ENCODE measurements around the gene ACSS1.
A peak's percentile ranks its signal among the peaks of the same experiment; 100 is the strongest.
"Not testable (repeated sequence)": the region's sequence is repeated elsewhere in the genome, so short reads cannot be mapped to it uniquely, and the experiment has no call there.

ACSS1 gene

GRCh38 chr20:25003002-25003401, 54.9 kb downstream of the ACSS1 start:
- Mint-ChIP-seq H3K27me3 (no peaks in the 10 kb centered on the region), H3K4me1 (peaks cover 3% of the 10 kb centered on the region), H3K27ac (no peak overlapping the region), H3K4me3 (no peak overlapping the region), H3K9me3 (peaks cover 3% of the 10 kb centered on the region), H3K36me3 (peaks cover 35% of the 10 kb centered on the region)
- ATAC-seq (ENCODE audit: low read depth): no peak
- DNase-seq (ENCODE audit: low spot score in 2 of 2): no peak

DNA sequence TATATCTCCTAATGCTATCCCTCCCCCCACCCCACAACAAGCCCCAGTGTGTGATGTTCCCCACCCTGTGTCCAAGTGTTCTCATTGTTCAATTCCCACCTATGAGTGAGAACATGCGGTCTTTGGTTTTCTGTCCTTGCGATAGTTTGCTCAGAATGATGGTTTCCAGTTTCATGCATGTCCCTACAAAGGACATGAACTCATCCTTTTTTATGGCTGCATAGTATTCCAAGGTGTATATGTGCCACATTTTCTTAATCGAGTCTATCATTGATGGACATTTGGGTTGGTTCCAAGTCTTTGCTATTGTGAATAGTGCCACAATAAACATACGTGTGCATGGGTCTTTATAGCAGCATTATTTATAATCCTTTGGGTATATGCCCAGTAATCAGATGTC, 56.6 kb downstream of the ACSS1 start:
- DNase-seq (ENCODE audit: low spot score in 2 of 2); H3K27me3 Mint-ChIP-seq; H3K4me1 Mint-ChIP-seq; H3K27ac Mint-ChIP-seq; ATAC-seq (ENCODE audit: low read depth); H3K9me3 Mint-ChIP-seq; H3K4me3 Mint-ChIP-seq: not testable (repeated sequence)
- H3K36me3 Mint-ChIP-seq: peaks cover 25% of the 10 kb centered on the region

GRCh38 chr20:25000268-25000801, 57.6 kb downstream of the ACSS1 start:
- ATAC-seq (ENCODE audit: low read depth): no peak
- DNase-seq (ENCODE audit: low spot score in 2 of 2): no peak

GRCh38 chr20:24999568-24999967, 58.4 kb downstream of the ACSS1 start:
- peaks cover 3% of the 10 kb centered on the region for H3K9me3 Mint-ChIP-seq
- no peak overlapping the region for H3K27ac Mint-ChIP-seq
- ATAC-seq (ENCODE audit: low read depth): no peak
- peaks cover 9% of the 10 kb centered on the region for H3K4me1 Mint-ChIP-seq
- no peak overlapping the region for H3K4me3 Mint-ChIP-seq
- H3K27me3 Mint-ChIP-seq: no peaks in the 10 kb centered on the region
- peaks cover 18% of the 10 kb centered on the region for H3K36me3 Mint-ChIP-seq
- DNase-seq (ENCODE audit: low spot score in 2 of 2): no peak

More at GRCh38 chr20:25000268-25000801, 57.6 kb downstream of the ACSS1 start:
- no peak overlapping the region for H3K27ac Mint-ChIP-seq
- H3K9me3 Mint-ChIP-seq: peaks cover 3% of the 10 kb centered on the region
- no peak overlapping the region for H3K4me3 Mint-ChIP-seq
- no peaks in the 10 kb centered on the region for H3K27me3 Mint-ChIP-seq
- peaks cover 18% of the 10 kb centered on the region for H3K36me3 Mint-ChIP-seq
- H3K4me1 Mint-ChIP-seq: peaks cover 3% of the 10 kb centered on the region

GRCh38 chr20:24998631-24999445, 59.1 kb downstream of the ACSS1 start:
- H3K9me3 Mint-ChIP-seq: peaks cover 3% of the 10 kb centered on the region
- DNase-seq (ENCODE audit: low spot score in 2 of 2) (no peak), ATAC-seq (ENCODE audit: low read depth) (no peak)
- H3K36me3 Mint-ChIP-seq: peaks cover 13% of the 10 kb centered on the region
- no peak overlapping the region for H3K4me3 Mint-ChIP-seq
- peaks cover 12% of the 10 kb centered on the region for H3K4me1 Mint-ChIP-seq
- H3K27me3 Mint-ChIP-seq: no peaks in the 10 kb centered on the region
- H3K27ac Mint-ChIP-seq: peak overlapping the region; percentile 77

- Mint-ChIP-seq H3K4me3 (no peak overlapping the region), H3K27me3 (no peaks in the 10 kb centered on the region), H3K27ac (no peak overlapping the region), H3K36me3 (peaks cover 10% of the 10 kb centered on the region), H3K9me3 (peaks cover 3% of the 10 kb centered on the region), H3K4me1 (peaks cover 15% of the 10 kb centered on the region)
- ATAC-seq (ENCODE audit: low read depth): no peak
- DNase-seq (ENCODE audit: low spot score in 2 of 2): no peak
These were observed 59.8 kb downstream of the ACSS1 start for GRCh38 chr20:24998121-24998520.

- DNase-seq (ENCODE audit: low spot score in 2 of 2): no peak
- Mint-ChIP-seq H3K27me3 (no peaks in the 10 kb centered on the region), H3K4me1 (peaks cover 18% of the 10 kb centered on the region), H3K9me3 (no peaks in the 10 kb centered on the region), H3K36me3 (peaks cover under 1% of the 10 kb centered on the region), H3K27ac (no peak overlapping the region), H3K4me3 (no peak overlapping the region)
- ATAC-seq (ENCODE audit: low read depth): no peak
These were observed 61.2 kb downstream of the ACSS1 start for GRCh38 chr20:24996449-24997377.

GRCh38 chr20:24995741-24996448, 62.0 kb downstream of the ACSS1 start:
- ATAC-seq (ENCODE audit: low read depth) (no peak), DNase-seq (ENCODE audit: low spot score in 2 of 2) (no peak)
- H3K36me3 Mint-ChIP-seq: no peaks in the 10 kb centered on the region
- H3K4me1 Mint-ChIP-seq: peaks cover 23% of the 10 kb centered on the region
- no peak overlapping the region for H3K27ac Mint-ChIP-seq
- no peaks in the 10 kb centered on the region for H3K27me3 Mint-ChIP-seq
- H3K4me3 Mint-ChIP-seq: no peak overlapping the region
- H3K9me3 Mint-ChIP-seq: no peaks in the 10 kb centered on the region

DNA sequence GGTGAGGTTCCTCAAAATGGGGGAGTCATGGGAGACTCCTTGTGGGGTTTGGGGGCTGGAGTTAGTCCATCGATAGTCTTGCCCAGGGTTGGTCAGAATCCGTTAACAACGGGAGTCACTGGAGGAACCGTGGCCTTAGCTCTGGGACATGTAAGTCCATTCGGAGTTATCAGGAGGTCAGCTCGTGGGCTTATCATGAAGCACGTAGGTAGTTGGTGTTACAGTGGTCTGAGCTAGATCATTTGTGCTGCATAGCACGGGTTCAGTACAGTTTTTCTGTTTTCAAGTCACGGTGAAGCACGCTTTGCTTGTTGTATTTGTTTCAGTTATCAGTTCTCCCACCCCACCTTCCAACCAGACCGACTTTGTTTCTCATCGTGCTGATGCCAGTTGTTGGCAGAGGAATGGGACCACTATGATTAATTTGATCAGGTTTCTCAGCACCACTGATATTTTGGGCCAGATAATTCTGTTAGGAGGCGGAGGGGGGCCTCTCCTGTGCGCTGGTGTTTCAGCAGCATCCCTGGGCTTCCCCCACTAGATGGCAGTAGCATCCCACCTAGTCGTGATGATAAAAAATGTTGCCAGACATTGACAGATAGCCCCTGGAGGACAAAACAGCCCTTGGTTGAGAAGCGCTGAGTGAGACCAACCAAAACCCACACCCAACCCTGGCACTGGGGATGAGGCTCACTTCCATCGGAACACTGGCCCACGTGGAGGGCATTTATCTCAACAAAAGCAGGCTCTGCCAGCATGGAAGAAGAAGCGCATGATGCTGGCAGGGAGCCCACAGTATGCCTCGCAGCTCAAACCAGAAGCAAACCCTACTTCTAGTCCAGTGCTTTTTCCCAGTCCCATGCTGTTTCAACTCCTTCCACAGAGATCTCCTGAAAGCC, 63.2 kb downstream of the ACSS1 start:
- peaks cover 26% of the 10 kb centered on the region for H3K4me1 Mint-ChIP-seq
- peak overlapping the region; percentile 50 for H3K4me3 Mint-ChIP-seq
- peak; percentile 38 for ATAC-seq (ENCODE audit: low read depth)

GRCh38 chr20:24994186-24994465, 63.8 kb downstream of the ACSS1 start:
- ATAC-seq (ENCODE audit: low read depth) (no peak), DNase-seq (ENCODE audit: low spot score in 2 of 2) (no peak)
- Mint-ChIP-seq H3K9me3 (no peaks in the 10 kb centered on the region), H3K36me3 (no peaks in the 10 kb centered on the region), H3K27ac (peak overlapping the region; percentile 98), H3K4me3 (peak overlapping the region; percentile 67), H3K4me1 (peaks cover 26% of the 10 kb centered on the region), H3K27me3 (no peaks in the 10 kb centered on the region)

More for the DNA sequence above, 63.2 kb downstream of the ACSS1 start:
- DNase-seq (ENCODE audit: low spot score in 2 of 2): peak; percentile 89 to 90
- Mint-ChIP-seq H3K36me3 (no peaks in the 10 kb centered on the region), H3K27ac (peak overlapping the region; percentile 98), H3K9me3 (no peaks in the 10 kb centered on the region), H3K27me3 (no peaks in the 10 kb centered on the region)

- Mint-ChIP-seq H3K9me3 (no peaks in the 10 kb centered on the region), H3K27me3 (no peaks in the 10 kb centered on the region), H3K4me3 (peak overlapping the region; percentile 67), H3K4me1 (peaks cover 24% of the 10 kb centered on the region), H3K27ac (peak overlapping the region; percentile 98), H3K36me3 (peaks cover 1% of the 10 kb centered on the region)
- DNase-seq (ENCODE audit: low spot score in 2 of 2) (no peak), ATAC-seq (ENCODE audit: low read depth) (no peak)
These were observed 64.4 kb downstream of the ACSS1 start for GRCh38 chr20:24993337-24994185.

GRCh38 chr20:24992487-24993205, 65.3 kb downstream of the ACSS1 start, which contains the start of gene APMAP:
Gene APMAP, minus strand, starts transcription at chr20:24992751. Its CDS starts 63 bp downstream, at chr20:24992688.
- ATAC-seq (ENCODE audit: low read depth): peak; percentile 94
- peaks cover 28% of the 10 kb centered on the region for H3K4me1 Mint-ChIP-seq
- peaks cover 2% of the 10 kb centered on the region for H3K36me3 Mint-ChIP-seq
- peak within 1 kb of the TSS; percentile 95 for H3K4me3 Mint-ChIP-seq
- H3K27me3 Mint-ChIP-seq: no peaks in the 10 kb centered on the region
- no peaks in the 10 kb centered on the region for H3K9me3 Mint-ChIP-seq
- DNase-seq (ENCODE audit: low spot score in 2 of 2): peak; percentile 95 to 96
- peak within 1 kb of the TSS; percentile 98 for H3K27ac Mint-ChIP-seq

Measured in memory B cell (primary cell).